ENCODE data around the gene MPP7.
"Not testable (repeated sequence)": the region's sequence is repeated elsewhere in the genome, so short reads cannot be mapped to it uniquely, and the experiment has no call there.

The MPP7 gene
- total RNA-seq: 69.2 to 98.3 reads per million in 2 donors

DNA sequence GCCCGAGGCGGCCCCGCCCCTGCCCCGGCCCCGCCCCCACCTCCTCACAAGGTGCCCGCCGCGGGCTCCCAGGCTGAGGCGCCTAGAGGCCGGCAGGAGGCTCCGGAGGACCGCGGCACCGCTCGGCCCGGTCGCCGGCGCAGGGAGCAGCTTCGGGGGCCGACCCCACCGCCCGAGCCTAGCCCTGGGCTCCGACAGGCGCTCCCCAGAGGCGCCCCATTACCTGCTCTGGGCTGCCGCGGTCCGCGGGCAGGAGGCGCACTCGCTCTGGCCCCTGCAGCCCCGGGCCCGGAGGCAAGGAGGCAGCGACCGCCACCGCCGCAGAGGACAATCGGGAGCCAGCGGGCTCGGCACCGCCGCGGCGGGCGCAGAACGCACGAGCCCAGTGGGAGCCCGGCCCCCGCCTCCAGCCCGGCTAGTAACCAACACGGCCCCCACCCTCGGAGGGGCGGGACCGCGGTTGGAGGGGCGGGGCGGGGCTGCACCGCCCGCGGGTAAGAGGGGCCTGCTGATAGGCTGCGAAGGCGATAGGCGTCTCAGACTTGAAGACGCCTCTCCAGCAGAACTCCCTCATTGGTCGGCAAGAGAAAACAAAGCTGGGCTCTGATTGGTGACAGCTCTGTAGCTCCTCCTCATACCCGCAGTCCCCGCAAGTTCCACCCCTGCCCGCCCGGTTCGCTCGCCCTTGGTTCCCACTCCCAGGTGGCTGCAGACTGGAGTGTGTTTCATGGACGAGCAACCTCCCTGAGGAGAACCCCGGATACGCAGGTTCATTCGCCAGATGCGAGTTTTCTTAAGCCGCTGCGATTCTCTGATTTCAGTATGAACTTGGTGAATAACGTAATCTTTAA lies at the start of gene MPP7:
TSS of gene MPP7 (minus strand) at position 427 of the 851 bp plus-strand sequence. CDS start 64,460 bp downstream, outside the sequence.
- peak; percentile 95 for DNase-seq

DNA sequence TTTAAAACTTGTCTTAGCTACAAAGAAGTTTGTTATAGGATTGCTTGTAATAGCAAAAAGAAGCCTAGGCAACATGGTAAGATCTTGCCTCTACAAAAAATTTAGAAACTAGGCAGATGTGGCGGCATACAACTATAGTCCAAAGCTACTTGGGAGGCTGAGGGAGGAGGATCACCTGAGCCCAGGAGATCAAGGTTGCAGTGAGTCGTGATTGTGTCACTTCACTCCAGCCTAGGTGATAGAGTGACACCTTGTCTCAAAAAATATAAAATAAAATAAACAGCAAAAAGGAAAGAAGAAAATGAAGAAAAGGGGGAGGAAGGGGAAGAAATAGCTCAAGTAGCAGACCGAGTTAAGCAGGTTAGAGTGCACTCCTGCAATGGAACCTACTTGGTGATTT lies 47.0 kb upstream of the MPP7 start:
- no peak for DNase-seq

DNA sequence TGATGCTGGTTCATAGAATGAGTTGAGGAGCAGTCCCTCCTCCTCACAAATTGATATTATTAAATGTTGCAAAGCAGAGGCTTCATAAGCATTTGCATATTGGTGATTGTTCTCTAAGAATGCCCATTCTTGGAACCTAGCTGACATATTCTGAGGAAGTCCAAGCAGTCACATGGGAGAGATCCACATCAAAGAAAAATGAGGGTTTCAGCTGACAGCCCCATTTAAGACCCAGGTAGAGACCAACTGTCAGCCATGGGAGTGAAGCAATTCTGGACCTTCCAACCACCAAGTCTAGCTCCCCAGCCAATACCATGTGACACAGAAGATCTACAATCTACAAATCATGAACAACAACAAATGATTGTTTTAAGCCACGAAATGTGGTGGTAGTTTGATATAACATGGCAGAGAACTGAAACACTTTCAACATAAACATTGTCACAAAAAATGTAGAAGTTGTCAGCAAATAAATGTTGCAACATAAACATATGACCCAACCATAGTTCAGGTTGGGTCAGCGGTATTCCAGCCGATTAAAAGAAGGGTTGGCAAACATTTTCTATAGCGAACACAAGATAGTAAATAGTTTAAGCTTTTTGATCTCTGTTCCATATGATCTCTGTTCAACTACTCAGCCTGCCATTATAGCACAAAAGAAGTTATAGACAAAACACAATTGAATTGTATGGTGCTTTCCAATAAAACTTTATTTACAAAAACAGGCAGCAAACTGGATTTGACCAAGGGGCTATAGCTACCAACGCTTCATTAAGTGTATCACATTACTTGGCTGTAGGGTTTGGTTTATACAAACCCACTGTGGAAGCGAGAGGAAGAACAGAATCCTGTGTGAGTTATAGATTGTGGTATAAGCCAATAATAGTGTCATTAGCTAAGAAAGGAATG lies 41.4 kb upstream of the MPP7 start:
- no peak for DNase-seq

DNA sequence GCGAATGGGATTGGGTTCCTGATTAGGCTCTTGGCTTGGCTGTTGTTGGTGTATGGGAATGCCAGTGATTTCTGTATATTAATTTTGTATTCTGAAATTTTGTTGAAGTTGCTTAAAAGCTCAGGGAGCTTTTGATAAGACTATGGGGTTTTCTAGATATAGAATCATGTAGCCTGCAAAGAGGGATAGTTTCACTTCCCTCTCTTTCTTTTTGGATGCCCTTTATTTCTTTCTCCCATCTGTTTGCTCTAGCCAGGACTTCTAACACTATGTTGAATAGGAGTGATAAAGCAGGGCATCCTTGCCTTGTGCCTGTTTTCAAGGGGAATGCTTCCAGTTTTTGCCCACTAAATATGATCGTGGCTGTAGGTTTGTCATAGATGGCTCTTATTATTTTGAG lies 40.4 kb upstream of the MPP7 start:
- DNase-seq: no peak

DNA sequence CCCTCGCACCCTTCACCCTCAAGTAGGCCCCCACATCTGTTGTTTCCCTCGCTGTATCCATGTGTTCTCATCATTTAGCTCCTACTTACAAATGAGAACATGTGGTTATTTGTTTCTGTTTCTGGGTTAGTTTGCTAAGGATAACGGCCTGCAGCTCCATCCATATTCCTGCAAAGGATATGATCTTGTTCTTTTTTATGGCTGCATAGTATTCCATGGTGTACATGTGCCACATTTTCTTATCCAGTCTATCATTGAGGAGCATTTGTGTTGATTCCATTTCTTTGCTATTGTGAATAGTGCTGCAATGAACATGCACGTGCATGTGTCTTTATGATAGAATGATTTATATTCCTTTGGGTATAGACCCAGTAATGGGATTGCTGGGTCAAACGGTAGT lies 38.8 kb upstream of the MPP7 start:
- not testable (repeated sequence) for DNase-seq

DNA sequence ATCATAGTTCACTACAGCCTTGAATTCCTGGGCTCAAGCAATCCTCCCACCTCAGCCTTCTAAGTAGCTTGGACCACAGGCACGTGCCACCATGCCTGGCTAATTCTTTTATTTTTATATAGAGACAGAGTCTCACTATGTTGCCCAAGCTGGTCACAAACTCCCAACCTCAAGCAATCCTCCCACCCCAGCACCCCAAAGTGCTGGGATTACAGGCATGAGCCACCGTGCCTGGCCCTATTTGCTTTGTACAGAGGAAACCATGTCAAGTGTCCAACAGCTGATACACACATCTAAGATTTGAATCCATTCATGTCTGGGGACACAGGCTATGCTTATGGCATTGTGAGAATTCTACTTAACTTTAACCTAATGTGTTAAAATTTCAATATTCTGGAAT lies 29.9 kb upstream of the MPP7 start:
- DNase-seq: no peak

DNA sequence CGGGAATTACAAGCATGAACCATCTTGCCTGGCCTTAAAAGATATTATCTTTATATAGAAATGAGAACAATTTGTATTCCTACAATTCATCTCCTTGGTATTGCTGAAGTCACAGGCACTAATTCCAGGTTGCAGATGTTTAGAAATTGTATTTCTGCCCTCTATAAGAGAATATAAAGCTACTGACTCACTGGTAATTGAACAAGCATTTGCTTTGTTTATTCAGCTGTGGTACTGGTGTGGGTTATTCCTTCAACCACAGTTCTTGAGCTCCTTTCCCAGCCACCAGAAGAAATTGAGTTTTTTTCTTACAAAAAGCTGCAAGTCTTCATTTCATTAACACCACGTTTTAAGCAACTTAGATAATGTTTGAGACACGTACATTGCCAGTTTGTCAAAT lies 29.0 kb upstream of the MPP7 start:
- no peak for DNase-seq

DNA sequence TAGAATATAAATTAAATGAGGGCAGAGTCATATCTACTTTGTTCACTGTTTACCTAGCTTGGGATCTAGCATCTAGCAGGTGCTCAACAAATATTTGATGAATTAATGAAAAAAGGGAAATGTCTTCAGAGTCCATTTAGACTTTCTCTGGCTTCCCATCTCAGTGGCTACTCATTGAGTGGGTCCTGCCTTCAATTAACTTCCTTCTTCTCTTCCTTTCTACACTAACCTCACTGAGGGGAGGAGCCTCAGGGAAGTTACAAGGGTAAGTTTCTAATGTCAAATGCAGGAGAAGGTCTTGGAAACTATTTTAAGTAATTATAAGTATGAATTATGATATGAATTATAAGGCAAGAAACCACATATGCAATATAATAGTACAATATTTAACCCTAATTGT lies 28.2 kb upstream of the MPP7 start:
- no peak for DNase-seq

DNA sequence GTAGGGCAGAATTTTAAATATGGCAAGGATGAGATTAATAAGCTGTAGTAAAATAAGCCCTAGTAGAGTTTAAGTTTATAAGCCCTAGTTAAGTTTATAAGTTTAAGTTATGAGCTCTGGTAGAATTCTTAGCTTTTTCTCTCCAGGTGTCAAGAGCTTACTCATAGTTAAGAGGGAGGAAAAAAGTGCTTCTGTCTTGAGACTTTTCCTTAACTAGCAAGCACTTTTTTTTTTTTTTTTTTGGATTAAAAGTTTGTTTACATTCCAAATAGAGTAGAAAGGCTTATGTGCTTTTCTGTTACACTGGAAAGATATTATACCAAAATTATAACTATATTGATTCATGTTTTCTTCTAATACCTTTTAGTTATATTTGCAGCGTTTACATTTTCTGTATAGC lies 25.5 kb upstream of the MPP7 start:
- no peak for DNase-seq

DNA sequence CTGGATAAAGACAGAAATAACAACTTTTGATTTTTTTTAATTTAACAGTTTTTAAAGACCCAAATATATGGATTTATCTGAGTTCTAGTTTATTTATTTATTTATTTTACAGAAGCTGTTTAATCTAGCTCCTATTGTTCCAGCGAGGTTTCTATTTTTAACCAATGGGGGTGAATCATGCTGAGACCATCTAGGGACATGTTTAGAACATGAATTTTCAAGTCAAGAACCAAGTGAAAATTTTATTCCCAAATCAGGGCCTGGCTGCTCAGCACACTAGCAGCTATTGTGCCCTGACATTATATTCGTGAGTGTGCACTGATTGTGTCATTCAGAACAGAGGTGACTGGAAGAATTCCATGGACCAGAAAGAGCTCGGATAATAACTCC lies 24.6 kb upstream of the MPP7 start:
- DNase-seq: no peak

DNA sequence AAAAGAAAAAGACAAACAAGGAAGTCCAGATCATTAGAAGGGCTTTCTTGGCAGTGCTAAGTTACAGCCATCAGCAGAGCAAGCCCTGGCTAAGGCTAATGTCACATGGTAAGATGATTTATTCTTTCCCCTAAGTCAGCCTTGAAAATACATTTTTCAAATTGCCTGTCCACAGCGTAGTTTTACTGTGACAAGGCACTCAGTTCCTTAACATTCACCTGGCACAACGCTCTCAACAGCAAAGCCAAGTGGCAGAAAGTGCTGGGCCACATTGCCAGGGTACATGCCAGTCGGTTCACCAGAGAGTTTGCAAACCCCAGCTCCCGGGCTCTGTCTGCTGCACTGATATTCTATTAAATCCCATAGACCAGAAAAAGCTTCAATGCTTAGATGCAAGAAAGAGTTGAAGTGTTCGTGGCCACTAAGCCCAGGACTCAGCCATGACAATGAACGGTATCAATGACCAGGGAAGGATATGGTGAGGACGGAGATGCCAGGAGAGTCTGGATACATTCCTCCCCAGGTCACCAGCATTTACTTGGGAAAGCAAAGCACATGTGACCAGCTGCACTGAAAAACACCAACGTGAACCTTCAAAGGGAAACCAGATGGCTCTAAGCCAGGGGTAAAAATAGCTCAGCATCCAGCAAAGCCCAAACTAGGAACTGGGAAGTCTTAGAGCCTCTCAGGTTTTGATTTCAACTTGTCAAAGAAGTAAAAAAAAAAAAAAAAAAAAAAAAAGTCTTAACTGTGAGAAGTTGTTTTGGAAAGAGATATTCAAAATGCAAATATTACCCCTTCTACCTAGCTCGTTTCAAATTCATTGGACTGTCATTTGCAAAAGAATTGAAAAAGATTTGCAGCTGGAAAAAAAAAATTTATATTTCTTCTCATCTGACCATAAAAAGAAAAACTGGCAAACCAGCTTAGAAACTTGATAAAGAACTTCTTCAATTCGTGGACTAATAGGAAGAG lies 23.9 kb upstream of the MPP7 start:
- no peak for DNase-seq

DNA sequence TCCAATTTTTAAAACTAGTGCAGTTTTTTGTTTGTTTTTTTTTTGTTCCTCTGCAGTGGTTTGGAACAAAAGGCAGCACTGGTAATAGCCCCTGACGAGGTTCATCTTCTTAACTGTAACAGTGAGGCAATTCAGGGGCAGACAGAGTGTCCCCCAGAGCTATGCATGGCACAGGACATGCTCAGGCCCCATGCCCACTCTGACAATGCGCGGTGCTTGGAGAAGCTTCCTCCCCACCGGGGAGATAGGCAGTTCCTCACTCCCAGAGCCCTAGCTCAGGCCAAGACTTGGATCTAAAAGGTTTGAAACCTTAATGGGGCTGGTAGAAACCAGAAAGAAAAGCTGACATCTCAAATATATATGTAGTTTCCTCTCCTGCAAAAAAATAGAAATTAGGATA lies 17.9 kb upstream of the MPP7 start:
- no peak for DNase-seq

DNA sequence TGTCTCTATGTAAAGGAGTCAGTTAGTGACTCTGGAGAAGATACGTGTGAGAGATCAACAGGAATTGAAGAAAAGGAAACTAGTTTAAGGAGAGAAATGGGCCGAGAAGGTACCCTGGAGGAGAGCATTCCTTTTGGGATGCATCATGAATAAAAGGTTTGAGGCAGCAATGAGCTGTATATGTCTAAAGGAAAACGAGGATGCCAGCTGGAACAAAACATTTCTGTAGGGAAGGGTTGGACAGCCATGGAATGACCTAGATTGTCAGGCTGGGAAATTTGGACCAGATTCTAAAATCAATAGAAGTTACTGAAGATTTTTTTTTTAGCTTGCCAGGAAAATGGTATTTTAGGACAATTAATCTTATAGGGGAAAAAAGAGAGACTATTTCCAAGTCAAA lies 17.2 kb upstream of the MPP7 start:
- DNase-seq: no peak

DNA sequence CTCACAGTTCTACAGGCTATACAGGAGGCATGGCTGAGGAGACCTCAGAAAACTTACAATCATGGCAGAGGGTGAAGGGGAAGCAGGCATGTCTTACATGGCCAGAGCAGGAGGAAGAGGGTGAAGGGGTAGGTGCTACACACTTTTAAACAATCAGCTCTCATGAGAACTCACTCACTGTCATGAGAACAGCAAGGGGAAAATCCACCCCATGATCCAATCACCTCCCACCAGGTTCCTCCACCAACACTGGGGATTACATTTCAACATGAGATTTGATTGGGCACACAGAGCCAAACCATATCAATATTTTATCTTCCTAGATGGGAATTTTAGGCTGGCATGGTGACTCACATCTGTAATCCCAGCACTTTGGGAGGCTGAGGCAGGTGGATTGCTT lies 16.2 kb upstream of the MPP7 start:
- not testable (repeated sequence) for DNase-seq

DNA sequence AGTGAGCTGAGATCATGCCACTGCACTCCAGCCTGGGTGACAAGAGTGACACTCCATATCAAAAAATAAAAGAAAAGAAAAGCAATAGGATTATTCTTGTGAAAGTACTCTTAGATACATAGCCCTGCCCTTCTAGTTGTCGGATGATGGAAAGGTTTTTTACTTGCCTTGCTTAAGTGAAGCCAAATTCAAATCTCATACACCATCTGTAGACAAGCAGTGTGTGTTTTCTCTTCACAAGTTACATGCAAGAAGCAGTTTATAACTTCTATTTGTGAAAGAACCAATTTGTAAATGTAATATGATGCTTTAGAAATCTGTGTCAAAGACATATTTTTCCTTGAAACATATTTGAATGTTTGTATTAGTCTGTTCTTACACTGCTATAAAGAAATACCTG lies 15.8 kb upstream of the MPP7 start:
- no peak for DNase-seq

DNA sequence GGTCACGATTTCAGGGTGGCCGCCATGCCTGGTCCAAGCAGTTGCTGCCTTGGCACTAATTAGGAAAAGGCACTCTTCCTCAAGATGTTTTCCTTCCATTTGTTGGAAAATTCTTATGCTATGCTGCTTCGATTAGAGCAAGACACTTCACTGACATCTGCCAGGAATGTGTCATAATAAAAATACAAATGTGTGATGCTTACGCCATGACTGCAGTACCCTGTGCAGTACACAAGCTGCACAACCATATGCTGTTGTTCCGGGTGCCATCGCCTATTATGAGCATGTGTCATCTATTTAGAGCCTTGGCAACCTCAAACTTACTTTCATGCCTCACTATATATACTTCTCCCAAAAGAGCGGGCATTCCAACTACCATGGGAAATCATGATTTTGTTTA lies 14.9 kb upstream of the MPP7 start:
- DNase-seq: no peak

DNA sequence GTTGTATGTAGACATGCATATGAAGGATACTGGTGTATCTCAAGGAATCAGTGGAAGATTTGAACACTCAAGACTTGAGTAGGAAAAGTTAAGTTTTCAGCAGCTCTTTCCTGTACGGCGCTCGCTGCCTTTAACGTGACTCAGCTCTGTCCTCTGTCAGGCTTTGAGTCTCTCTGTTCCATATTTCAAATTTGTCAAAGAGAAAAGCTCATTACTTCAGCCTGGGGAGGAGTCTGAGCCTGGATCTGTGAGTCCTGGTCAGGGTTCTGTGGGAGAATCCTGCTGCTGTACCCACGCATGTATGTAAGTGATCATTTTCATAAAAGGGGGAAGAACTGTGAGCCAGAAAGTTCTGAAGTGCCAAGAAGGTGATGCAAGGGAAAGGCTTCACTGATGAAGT lies 13.8 kb upstream of the MPP7 start:
- no peak for DNase-seq

DNA sequence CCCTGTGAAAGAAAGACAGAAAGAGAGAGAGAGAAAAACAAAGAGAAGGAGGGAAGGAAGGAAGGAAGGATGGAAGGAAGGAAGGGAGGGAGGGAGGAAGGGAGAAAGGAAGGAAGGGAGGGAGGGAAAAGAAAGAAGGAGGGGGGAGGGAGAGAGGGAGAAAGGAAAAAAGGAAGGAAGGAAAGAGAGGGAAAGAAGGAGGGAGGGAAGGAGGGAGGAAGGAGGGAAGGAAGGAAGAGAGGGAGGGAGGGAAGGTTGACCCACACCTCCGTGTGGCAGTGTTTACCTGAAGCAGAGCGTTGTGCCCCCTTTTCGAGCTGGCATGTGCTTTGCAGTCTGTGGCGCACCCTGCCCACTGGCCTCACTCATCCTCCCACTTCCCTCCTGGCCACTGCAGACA lies 12.3 kb upstream of the MPP7 start:
- no peak for DNase-seq

DNA sequence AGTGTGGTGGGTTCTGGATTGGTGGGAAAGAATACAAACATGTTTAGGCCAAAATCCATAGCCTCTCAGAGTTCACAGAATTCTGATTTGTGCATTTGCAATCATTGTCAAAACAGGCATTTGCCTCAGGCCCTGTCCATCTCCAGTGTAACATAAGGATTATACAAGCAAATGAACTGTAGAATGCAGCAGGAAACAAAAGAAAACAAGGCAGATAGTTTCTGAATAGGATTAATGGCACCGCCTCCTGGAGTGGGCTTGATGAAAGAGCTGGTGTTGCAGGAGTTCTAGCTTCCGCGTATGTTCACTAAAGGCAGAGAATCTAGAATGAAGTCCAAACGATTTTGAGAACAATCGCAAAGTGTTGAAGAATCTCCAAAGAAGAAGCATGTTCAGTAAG lies 11.3 kb upstream of the MPP7 start:
- no peak for DNase-seq

DNA sequence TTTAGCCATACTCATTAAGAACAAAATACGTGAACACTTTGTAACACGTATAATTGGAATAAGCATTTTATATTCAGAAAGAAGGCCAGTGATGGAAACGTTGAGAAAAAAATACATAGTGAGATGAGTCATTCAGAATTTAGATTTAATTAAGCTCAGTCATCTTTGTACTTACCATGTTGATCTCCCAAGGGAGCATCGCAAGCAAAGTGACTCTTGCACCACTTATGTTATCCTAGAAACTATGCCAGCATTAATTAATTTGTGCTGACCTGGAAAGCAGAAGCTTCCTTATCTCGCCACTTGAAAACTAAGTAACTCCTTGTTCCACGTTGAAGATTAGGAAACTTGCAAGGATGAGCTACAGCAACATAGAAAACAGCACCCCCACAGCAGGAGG lies 9.7 kb upstream of the MPP7 start:
- DNase-seq: no peak

DNA sequence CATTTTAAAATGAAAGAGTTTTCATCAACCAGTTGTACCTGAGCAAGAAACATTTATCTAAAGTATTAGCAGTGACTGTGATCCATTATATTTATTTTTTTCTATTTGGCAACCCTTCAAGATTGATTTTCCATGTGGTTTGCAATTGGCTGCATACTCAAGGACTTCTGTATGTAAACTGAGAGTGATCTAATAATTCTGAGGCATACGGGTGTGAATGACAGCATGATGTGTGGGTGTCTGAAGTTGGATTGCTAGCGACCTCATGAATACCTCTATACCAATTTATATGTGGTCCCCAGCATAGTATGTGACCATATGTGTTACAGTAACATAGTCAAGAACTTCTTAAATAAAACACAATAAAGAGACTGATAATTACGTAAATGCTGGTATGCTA lies 8.2 kb upstream of the MPP7 start:
- no peak for DNase-seq

DNA sequence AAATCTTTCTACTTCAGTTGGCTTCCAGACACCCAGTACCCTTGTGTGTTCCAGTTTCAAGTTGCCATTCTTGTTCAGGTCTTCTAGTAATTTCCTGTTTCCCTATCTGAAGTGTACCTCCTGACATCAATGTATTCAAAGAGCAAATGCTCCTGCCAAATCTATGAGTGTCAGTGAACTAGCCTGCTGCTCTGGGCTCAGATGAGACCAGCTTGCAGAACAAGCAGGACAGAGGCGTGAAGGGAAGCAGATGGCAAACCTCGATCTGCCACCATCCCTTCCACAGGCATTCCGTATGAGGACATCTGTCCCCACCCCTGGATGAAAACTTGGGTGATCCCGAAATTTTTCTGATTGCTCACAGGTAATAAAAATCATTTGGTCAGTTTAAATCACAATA lies 4.4 kb upstream of the MPP7 start:
- DNase-seq: no peak

DNA sequence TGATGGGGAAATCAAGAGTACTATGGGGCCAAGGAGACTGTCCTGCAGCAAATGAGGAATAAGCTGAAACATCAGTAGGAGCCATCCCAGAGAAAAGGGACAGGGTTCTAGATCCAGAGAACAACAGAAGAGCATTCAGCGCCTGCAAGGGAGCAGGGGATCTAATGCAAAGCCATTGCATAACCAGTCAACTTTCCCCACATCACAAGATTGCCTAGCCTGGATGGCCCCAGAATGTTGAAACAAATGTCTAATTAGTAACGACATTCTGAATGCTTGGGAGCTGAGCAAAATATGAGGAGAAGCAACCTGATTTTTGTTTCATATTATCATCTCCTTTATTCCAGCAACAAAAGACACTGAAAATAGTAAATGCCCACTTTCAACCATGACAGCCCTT lies 2.7 kb upstream of the MPP7 start:
- no peak for DNase-seq
